Kidney (tissue), 22 donors: Measurements from ENCODE around the gene NEK6. TPM values are rescaled to one million over a fixed set of nuclear protein-coding genes. Genes with fewer than 3 reads are reported as not detected.

Experiments
- DNase-seq, 5 donors: peaks; one replicate each; pipeline ENCODE4 v3.0.0-alpha.2; 2013 to 2020
- FAIRE-seq: peaks from 2 replicates; lab custom pipeline; 2012; peaks lifted over from hg19 to GRCh38; lab: Jason Lieb, UNC
- H3K27ac ChIP-seq, 2 donors: one replicate each; pipeline ENCODE4 v1.7.0; 2013; ENCODE audit warnings: low read depth in 2 of 2, low read length in 2 of 2, inconsistent platforms in 1 of 2
- H3K27me3 ChIP-seq: one replicate; pipeline ENCODE4 v1.7.1; 2013; ENCODE audit warnings: low read length, inconsistent platforms; ENCODE audit not compliant: control insufficient read depth, insufficient read depth
- H3K36me3 ChIP-seq, 3 donors: one replicate each; pipeline versions ENCODE4 v1.7.0 to v1.7.1; 2013; ENCODE audit warnings: low read length in 3 of 3, control low read depth in 1 of 3, inconsistent platforms in 1 of 3; ENCODE audit not compliant: insufficient read depth in 3 of 3, control insufficient read depth in 2 of 3
- H3K4me1 ChIP-seq, 3 donors: one replicate each; pipeline versions ENCODE4 v1.7.0 to v1.7.1; 2013; ENCODE audit warnings: low read length in 3 of 3, inconsistent platforms in 1 of 3, low read depth in 1 of 3; ENCODE audit not compliant: control insufficient read depth in 2 of 3, insufficient read depth in 2 of 3
- H3K4me3 ChIP-seq, 3 donors: one replicate each; pipeline versions ENCODE4 v1.7.0 to v1.8.1; 2013; ENCODE audit warnings: low read length in 3 of 3, control low read depth in 1 of 3, inconsistent platforms in 1 of 3
- H3K9ac ChIP-seq, 3 donors: one replicate each; pipeline versions ENCODE4 v1.7.0 to v1.7.1; 2013; ENCODE audit warnings: low read length in 3 of 3, control low read depth in 1 of 3, inconsistent platforms in 1 of 3
- H3K9me3 ChIP-seq, 3 donors: one replicate each; pipeline versions ENCODE4 v1.7.0 to v1.7.1; 2013; ENCODE audit warnings: low read length in 3 of 3, control low read depth in 1 of 3, inconsistent platforms in 1 of 3; ENCODE audit not compliant: control insufficient read depth in 2 of 3, insufficient read depth in 1 of 3
- CTCF ChIP-seq: IDR thresholded peaks from 3 replicates; pipeline ENCODE4 v1.5.1; 2012; ENCODE audit warnings: mild to moderate bottlenecking, moderate library complexity, borderline replicate concordance; ENCODE audit not compliant: insufficient read depth; ENCODE audit errors: extremely low read depth
- intact Hi-C: fragments of 100-400 bp; cut with DNase I; formaldehyde crosslinking; loops from one replicate; pipeline ENCODE4 v1.11.1; 2022
- long read RNA-seq, 10 donors: library from polyadenylated mRNA in 1 of 10; unstranded in 1 of 10; transcript quantifications; one replicate each; pipeline ENCODE4 v2.0.0 and lab custom pipeline, GENCODE V29; 2021 to 2026
- polyA plus RNA-seq: library from polyadenylated mRNA; stranded (reverse); fragments of 350-450 nt; fragmentation: Illumina TruSeq; extraction: RNeasy Lipid Tissue Mini Kit (QIAGEN cat#74804); gene quantifications from one replicate; pipeline ENCODE4 v1.2.3, GENCODE V29; 2014; ENCODE audit warnings: low read depth, low replicate concordance; ENCODE audit not compliant: insufficient read depth
- total RNA-seq: library from RNA; stranded (reverse); fragmentation: NEBNext Ultra II Directional; extraction: Animal tissue kit (Norgen Biotek cat#: 25700); gene quantifications from one replicate; pipeline ENCODE4 v1.2.1, GENCODE V29; 2021
- donor health status: control.
- donor health status: control.
- donor health status: control.
- donor health status: control.
- donor health status: control.
- donor health status: DM: yes; HTN: yes; CAD: no.
- donor health status: Normal renal cell carcinoma (clear cell type).

The NEK6 gene
- total RNA-seq (82.1 TPM), polyA plus RNA-seq (14.9 TPM)
- long read RNA-seq, donor 1, partial matches to known transcripts = 0 of 3 reads
- long read RNA-seq, donor 1, other reads (novel, unspliced or antisense) = 0 of 3 reads
- long read RNA-seq, donor 2, transcript NEK6-201 (10 exons, 3,447 nt) = major isoform, 13 of 256 reads
- long read RNA-seq, donor 2, partial matches to known transcripts = 126 of 256 reads
- long read RNA-seq, donor 2, other reads (novel, unspliced or antisense) = 116 of 256 reads
- long read RNA-seq, donor 3, transcript NEK6-201 (10 exons, 3,447 nt) = major isoform, 10 of 346 reads
- long read RNA-seq, donor 3, partial matches to known transcripts = 335 of 346 reads
- long read RNA-seq, donor 3, other reads (novel, unspliced or antisense) = 0 of 346 reads
- long read RNA-seq, donor 4, transcript NEK6-201 (10 exons, 3,447 nt) = major isoform, 12 of 397 reads
- long read RNA-seq, donor 4, partial matches to known transcripts = 231 of 397 reads
- long read RNA-seq, donor 4, other reads (novel, unspliced or antisense) = 153 of 397 reads
- long read RNA-seq, donor 5, partial matches to known transcripts = 0 of 1 reads
- long read RNA-seq, donor 5, other reads (novel, unspliced or antisense) = 0 of 1 reads
- long read RNA-seq, donor 6, partial matches to known transcripts = 5 of 8 reads
- long read RNA-seq, donor 6, other reads (novel, unspliced or antisense) = 0 of 8 reads
- long read RNA-seq, donor 7, transcript NEK6-201 (10 exons, 3,447 nt) = major isoform, 55 of 81 reads
- long read RNA-seq, donor 7, transcript NEK6-214 (10 exons, 2,573 nt) = minor isoform, 5 of 81 reads
- long read RNA-seq, donor 7, partial matches to known transcripts = 11 of 81 reads
- long read RNA-seq, donor 7, other reads (novel, unspliced or antisense) = 10 of 81 reads
- long read RNA-seq, donor 8, transcript NEK6-201 (10 exons, 3,447 nt) = major isoform, 6 of 237 reads
- long read RNA-seq, donor 8, partial matches to known transcripts = 230 of 237 reads
- long read RNA-seq, donor 8, other reads (novel, unspliced or antisense) = 0 of 237 reads
- long read RNA-seq, donor 9, transcript NEK6-201 (10 exons, 3,447 nt) = major isoform, 6 of 103 reads
- long read RNA-seq, donor 9, partial matches to known transcripts = 40 of 103 reads
- long read RNA-seq, donor 9, other reads (novel, unspliced or antisense) = 57 of 103 reads
- long read RNA-seq, donor 10, partial matches to known transcripts = 118 of 286 reads
- long read RNA-seq, donor 10, other reads (novel, unspliced or antisense) = 164 of 286 reads

GRCh38 chr9:124257844-124258606, at the start of gene NEK6:
NEK6 (plus strand) TSS chr9:124257949; CDS start chr9:124301965, 44,016 bp downstream.
- Histone ChIP-seq H3K36me3 (no peaks in the 10 kb centered on the region), H3K4me3 (peak within 1 kb of the TSS; percentile 74 to 83 (median 75)), H3K9me3 (no peaks in the 10 kb centered on the region), H3K9ac (peak within 1 kb of the TSS; percentile 43 to 78 (median 78)), H3K27ac (peak within 1 kb of the TSS; percentile 90 to 96), H3K27me3 (no peaks in the 10 kb centered on the region), H3K4me1 (peaks cover 2 to 25% (median 22%) of the 10 kb centered on the region in 3 donors)
- FAIRE-seq (no peak), DNase-seq (peak in 3 of 5 donors; percentile 51 to 82 (median 64))
- intact Hi-C loops = no loop called here
- no peak for TF ChIP-seq CTCF

GRCh38 chr9:124208571-124208970, 49.2 kb upstream of the NEK6 start:
- no peak for FAIRE-seq
- no peak overlapping the region for H3K4me3 ChIP-seq

More at GRCh38 chr9:124208571-124208970, 49.2 kb upstream of the NEK6 start:
- Histone ChIP-seq H3K9ac (no peak overlapping the region), H3K27ac (no peak overlapping the region), H3K9me3 (peaks cover 0 to 8% (median 0%) of the 10 kb centered on the region in 3 donors), H3K27me3 (no peaks in the 10 kb centered on the region), H3K36me3 (no peaks in the 10 kb centered on the region), H3K4me1 (peaks cover 0 to under 1% (median 0%) of the 10 kb centered on the region in 3 donors)
- intact Hi-C loops = no loop called here
- DNase-seq = no peak
- TF ChIP-seq CTCF = no peak
